MCF 10A (cell line): Measurements from ENCODE around the gene PYGL. TPM values are rescaled to one million over a fixed set of nuclear protein-coding genes. Genes with fewer than 3 reads are reported as not detected.
"Not testable (repeated sequence)": the region's sequence is repeated elsewhere in the genome, so short reads cannot be mapped to it uniquely, and the experiment has no call there.

Source experiments
- BruUV-seq: library from RNA; stranded (reverse); fragments of 400-500 nt; replicated peaks from 2 replicates; lab custom pipeline; 2021; lab: Mats Ljungman, UMichigan
- CTCF ChIA-PET: fragments of 300-600 bp; sonication (Branson Sonifier 250); formaldehyde crosslinking; extraction: SDS; loops from one replicate; lab custom pipeline; 2021; ENCODE audit warnings: antibody characterized with exemption, inconsistent platforms; lab: Yijun Ruan, JAX
- POLR2A ChIA-PET: fragments of 300-600, 350-650 bp; sonication (Branson Sonifier 250); formaldehyde crosslinking; extraction: SDS; loops from one replicate; lab custom pipeline; 2020; ENCODE audit warnings: antibody characterized with exemption, inconsistent platforms; lab: Yijun Ruan, JAX
- DNase-seq: peaks from one replicate; pipeline ENCODE4 v3.0.0-alpha.2; 2018; ENCODE audit not compliant: unreplicated experiment
- H3K27ac Mint-ChIP-seq: one replicate; pipeline ENCODE4 v1.8.0; 2022; ENCODE audit warnings: mild to moderate bottlenecking, low read depth, mixed read lengths; ENCODE audit not compliant: unreplicated experiment
- H3K27me3 Mint-ChIP-seq: one replicate; pipeline ENCODE4 v1.8.0; 2022; ENCODE audit warnings: mixed read lengths; ENCODE audit not compliant: insufficient read depth, unreplicated experiment
- H3K36me3 Mint-ChIP-seq: one replicate; pipeline ENCODE4 v1.8.0; 2022; ENCODE audit warnings: mild to moderate bottlenecking, moderate library complexity, mixed read lengths; ENCODE audit not compliant: insufficient read depth, unreplicated experiment
- H3K4me1 Mint-ChIP-seq: one replicate; pipeline ENCODE4 v1.8.0; 2022; ENCODE audit warnings: mixed read lengths; ENCODE audit not compliant: insufficient read depth, unreplicated experiment
- H3K4me3 Mint-ChIP-seq: one replicate; pipeline ENCODE4 v1.8.0; 2022; ENCODE audit warnings: mild to moderate bottlenecking, moderate library complexity, mixed read lengths; ENCODE audit not compliant: unreplicated experiment
- H3K9me3 Mint-ChIP-seq: one replicate; pipeline ENCODE4 v1.8.0; 2022; ENCODE audit warnings: mixed read lengths; ENCODE audit not compliant: unreplicated experiment
- intact Hi-C: fragments of 100-400 bp; cut with micrococcal nuclease; formaldehyde crosslinking; loops from 2 replicates; pipeline ENCODE4 v1.14.1; 2022
- total RNA-seq: library from RNA; stranded (reverse); gene quantifications from 2 replicates; pipeline ENCODE4 v1.2.3, GENCODE V29; 2022
- TF ChIP-seq, protein P1 (sequence below): fragments of 200-600 bp; IDR thresholded peaks from one replicate; pipeline ENCODE4 v1.8.0; 2022; ENCODE audit warnings: antibody characterized with exemption, mild to moderate bottlenecking; ENCODE audit not compliant: unreplicated experiment

Gene PYGL
- total RNA-seq, 1 experiment from 2014 or later = 87.3 TPM

DNA sequence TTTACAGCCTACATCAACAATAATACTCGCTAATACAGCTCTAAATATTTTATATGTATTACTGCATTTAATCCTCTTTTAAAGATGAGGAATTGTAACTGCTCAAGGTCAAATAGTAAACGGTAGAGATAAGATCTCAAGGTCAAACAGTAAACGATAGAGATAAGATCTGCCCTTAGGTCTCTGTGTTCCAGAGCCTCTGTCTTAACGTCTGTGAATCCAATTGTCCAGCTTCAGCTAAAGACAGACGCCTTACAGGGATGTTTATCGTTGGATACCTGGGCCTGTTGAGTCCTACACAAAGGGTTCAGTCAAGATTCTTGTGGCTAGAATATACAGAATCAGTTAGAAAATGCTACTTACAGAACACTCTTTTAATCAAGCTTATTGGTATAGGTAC lies 20.0 kb downstream of the PYGL start:
- DNase-seq = no peak
- BruUV-seq = no TSS peak

DNA sequence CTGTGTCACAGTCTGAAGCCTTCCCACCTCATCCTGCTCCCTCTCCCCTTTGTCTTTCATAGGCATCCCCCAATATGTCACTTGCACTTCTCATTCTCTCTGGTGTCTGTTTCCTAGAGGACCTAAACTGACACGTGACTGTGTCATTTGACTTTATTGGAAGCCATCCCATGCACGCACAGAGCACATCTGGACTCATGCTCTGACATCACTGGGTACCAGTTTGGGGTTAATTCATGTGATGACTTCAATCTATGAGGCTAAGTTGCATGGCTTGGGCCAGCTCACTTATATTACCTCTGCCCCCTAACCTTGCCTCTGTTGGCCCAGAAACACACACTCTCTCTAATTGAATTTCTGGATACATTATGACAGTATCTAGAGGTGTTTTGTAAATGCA lies 21.5 kb downstream of the PYGL start:
- POLR2A ChIA-PET = no interaction called here
- BruUV-seq = no TSS peak
- no peak for DNase-seq
- peaks cover 49% of the 10 kb centered on the region for H3K36me3 Mint-ChIP-seq
- no peak overlapping the region for H3K27ac Mint-ChIP-seq
- no peak overlapping the region for H3K4me3 Mint-ChIP-seq
- peaks cover 8% of the 10 kb centered on the region for H3K4me1 Mint-ChIP-seq
- no peaks in the 10 kb centered on the region for H3K9me3 Mint-ChIP-seq
- CTCF ChIA-PET = interaction anchor here (1.0 kb wide), 1 partner anchor 147 kb away, joined by 3 read pairs; no protein-coding TSS in a partner anchor
- H3K27me3 Mint-ChIP-seq = no peaks in the 10 kb centered on the region
- TF ChIP-seq, protein P1, sequence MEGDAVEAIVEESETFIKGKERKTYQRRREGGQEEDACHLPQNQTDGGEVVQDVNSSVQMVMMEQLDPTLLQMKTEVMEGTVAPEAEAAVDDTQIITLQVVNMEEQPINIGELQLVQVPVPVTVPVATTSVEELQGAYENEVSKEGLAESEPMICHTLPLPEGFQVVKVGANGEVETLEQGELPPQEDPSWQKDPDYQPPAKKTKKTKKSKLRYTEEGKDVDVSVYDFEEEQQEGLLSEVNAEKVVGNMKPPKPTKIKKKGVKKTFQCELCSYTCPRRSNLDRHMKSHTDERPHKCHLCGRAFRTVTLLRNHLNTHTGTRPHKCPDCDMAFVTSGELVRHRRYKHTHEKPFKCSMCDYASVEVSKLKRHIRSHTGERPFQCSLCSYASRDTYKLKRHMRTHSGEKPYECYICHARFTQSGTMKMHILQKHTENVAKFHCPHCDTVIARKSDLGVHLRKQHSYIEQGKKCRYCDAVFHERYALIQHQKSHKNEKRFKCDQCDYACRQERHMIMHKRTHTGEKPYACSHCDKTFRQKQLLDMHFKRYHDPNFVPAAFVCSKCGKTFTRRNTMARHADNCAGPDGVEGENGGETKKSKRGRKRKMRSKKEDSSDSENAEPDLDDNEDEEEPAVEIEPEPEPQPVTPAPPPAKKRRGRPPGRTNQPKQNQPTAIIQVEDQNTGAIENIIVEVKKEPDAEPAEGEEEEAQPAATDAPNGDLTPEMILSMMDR = no peak
- intact Hi-C loops = no loop called here

More for the DNA sequence above, 20.0 kb downstream of the PYGL start:
- peaks cover 8% of the 10 kb centered on the region for H3K4me1 Mint-ChIP-seq
- no peaks in the 10 kb centered on the region for H3K9me3 Mint-ChIP-seq
- POLR2A ChIA-PET = interaction anchor here (0.5 to 2.3 kb wide), 4 partner anchors 12 to 239 kb away, joined by 3 to 7 read pairs (median 4); partner anchors contain the start of gene PYGL
- no peak overlapping the region for H3K4me3 Mint-ChIP-seq
- H3K36me3 Mint-ChIP-seq = peaks cover 60% of the 10 kb centered on the region
- CTCF ChIA-PET = interaction anchor here (1.0 to 1.3 kb wide), 2 partner anchors 31 to 97 kb away, joined by 3 to 6 read pairs; no protein-coding TSS in a partner anchor
- H3K27ac Mint-ChIP-seq = no peak overlapping the region
- TF ChIP-seq, protein P1 = no peak
- no peaks in the 10 kb centered on the region for H3K27me3 Mint-ChIP-seq
- intact Hi-C loops = no loop called here

DNA sequence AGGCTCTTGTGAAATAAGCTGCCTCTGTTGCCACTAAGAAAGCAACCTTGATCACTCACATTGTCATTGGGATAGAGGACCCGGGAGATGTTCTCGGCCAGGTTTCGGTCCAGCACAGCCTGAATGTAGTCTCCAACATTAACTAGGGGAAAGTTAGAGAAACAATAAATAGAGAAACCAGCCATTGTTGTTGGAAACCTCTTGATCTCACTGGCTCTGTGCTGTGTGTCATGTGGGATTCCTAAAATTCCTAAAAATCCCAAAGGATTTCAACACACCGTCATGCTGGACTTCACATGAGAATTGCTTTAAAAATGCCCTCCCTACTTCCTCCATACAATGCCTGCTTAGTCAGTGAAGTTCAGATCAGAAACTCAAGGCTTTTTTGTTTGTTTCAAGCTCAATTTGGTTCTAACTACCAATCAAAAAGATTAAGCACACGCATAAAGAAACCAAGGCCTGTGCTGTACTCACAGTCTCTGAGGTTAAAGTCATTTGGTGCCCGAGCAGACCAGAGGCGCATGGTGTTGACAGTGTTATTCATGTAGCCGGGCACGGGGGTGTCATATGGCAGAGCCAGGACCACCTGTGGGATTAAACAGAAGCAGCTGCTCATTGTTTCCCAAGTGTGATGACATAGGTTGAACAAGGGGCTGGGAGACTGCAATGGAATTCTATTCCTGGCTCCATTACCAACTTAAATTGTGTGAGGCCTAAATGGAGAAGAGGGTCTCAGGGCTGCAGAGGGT lies 23.6 kb downstream of the PYGL start:
- TF ChIP-seq, protein P1 = no peak
- BruUV-seq = no TSS peak

DNA sequence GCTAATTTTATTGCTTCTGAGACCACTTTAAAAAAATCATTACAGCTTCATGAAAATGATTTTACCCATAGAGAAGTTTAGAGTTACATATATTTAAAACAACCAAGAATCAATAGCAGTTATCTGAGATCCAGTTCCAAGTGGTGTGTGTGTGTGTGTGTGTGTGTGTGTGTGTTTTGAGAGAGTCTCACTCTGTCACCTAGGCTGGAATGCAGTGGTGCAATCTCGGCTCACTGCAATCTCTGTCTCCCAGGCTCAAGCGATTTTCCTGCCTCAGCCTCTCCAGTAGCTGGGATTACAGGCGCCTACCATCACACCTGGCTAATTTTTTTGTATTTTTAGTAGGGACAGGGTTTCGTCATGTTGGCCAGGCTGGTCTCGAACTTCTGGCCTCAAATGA lies 24.8 kb downstream of the PYGL start:
- H3K27me3 Mint-ChIP-seq, H3K4me1 Mint-ChIP-seq, DNase-seq, BruUV-seq, H3K9me3 Mint-ChIP-seq, H3K27ac Mint-ChIP-seq, H3K4me3 Mint-ChIP-seq, intact Hi-C loops: not testable (repeated sequence)
- CTCF ChIA-PET = interaction anchor here (0.6 to 0.7 kb wide), 2 partner anchors 24 to 282 kb away, joined by 3 read pairs; partner anchors contain the start of gene PYGL
- peaks cover 70% of the 10 kb centered on the region for H3K36me3 Mint-ChIP-seq
- POLR2A ChIA-PET = interaction anchor here (1.5 kb wide), 1 partner anchor 9 kb away, joined by 4 read pairs; no protein-coding TSS in a partner anchor

More for the DNA sequence above, 23.6 kb downstream of the PYGL start:
- POLR2A ChIA-PET = no interaction called here
- H3K27me3 Mint-ChIP-seq = no peaks in the 10 kb centered on the region
- H3K27ac Mint-ChIP-seq = peak overlapping the region; percentile 49
- H3K9me3 Mint-ChIP-seq = no peaks in the 10 kb centered on the region
- CTCF ChIA-PET = no interaction called here
- intact Hi-C loops = no loop called here
- no peak overlapping the region for H3K4me3 Mint-ChIP-seq
- peaks cover 65% of the 10 kb centered on the region for H3K36me3 Mint-ChIP-seq
- peak; percentile 51 for DNase-seq
- H3K4me1 Mint-ChIP-seq = peaks cover 8% of the 10 kb centered on the region
